IMR-90 (cell line): ENCODE results near the gene AHDC1.

Experiments used
- BHLHE40 ChIP-seq: fragments of 150-350 bp; IDR thresholded peaks from 2 replicates; pipeline ENCODE4 v1.6.1; 2016; ENCODE audit warnings: mild to moderate bottlenecking, low read depth, low read length
- CEBPB ChIP-seq: IDR thresholded peaks from 2 replicates; pipeline ENCODE4 v1.6.1; 2012; ENCODE audit warnings: low read depth, low read length, improper control_type of control experiment
- CHD1 ChIP-seq: IDR thresholded peaks from 2 replicates; pipeline ENCODE4 v1.6.1; 2012; ENCODE audit warnings: low read depth, low read length, improper control_type of control experiment
- MAFK ChIP-seq: IDR thresholded peaks from 2 replicates; pipeline ENCODE4 v1.6.1; 2012; ENCODE audit warnings: low read depth, low read length, improper control_type of control experiment
- MAZ ChIP-seq: IDR thresholded peaks from 2 replicates; pipeline ENCODE4 v1.6.1; 2012; ENCODE audit warnings: low read depth, mild to moderate bottlenecking, low read length, improper control_type of control experiment, moderate library complexity, borderline replicate concordance
- MXI1 ChIP-seq: IDR thresholded peaks from 2 replicates; pipeline ENCODE4 v1.6.1; 2012; ENCODE audit warnings: low read depth, mild to moderate bottlenecking, low read length, moderate library complexity, borderline replicate concordance
- NFE2L2 ChIP-seq: fragments of 150-350 bp; IDR thresholded peaks from 2 replicates; pipeline ENCODE4 v1.6.1; 2016; ENCODE audit warnings: low read depth, mild to moderate bottlenecking, low read length
- POLR2A ChIP-seq: IDR thresholded peaks from 2 replicates; pipeline ENCODE4 v1.6.1; 2012; ENCODE audit warnings: mild to moderate bottlenecking, low read depth, low read length
- RAD21 ChIP-seq: IDR thresholded peaks from 2 replicates; pipeline ENCODE4 v1.6.1; 2012; ENCODE audit warnings: low read length, improper control_type of control experiment
- RFX5 ChIP-seq: IDR thresholded peaks from 2 replicates; pipeline ENCODE4 v1.8.0; 2012; ENCODE audit warnings: low read depth, mild to moderate bottlenecking, low read length, moderate library complexity
- SMC3 ChIP-seq: fragments of 150-350 bp; IDR thresholded peaks from 2 replicates; pipeline ENCODE4 v1.6.1; 2016; ENCODE audit warnings: low read depth, mild to moderate bottlenecking, antibody characterized with exemption, low read length, moderate library complexity
- TF ChIP-seq, protein P1 (sequence below): conservative IDR thresholded peaks from 2 replicates; pipeline ENCODE4 v1.5.1; 2012; ENCODE audit warnings: mild to moderate bottlenecking, low read depth, low read length, improper control_type of control experiment

DNA sequence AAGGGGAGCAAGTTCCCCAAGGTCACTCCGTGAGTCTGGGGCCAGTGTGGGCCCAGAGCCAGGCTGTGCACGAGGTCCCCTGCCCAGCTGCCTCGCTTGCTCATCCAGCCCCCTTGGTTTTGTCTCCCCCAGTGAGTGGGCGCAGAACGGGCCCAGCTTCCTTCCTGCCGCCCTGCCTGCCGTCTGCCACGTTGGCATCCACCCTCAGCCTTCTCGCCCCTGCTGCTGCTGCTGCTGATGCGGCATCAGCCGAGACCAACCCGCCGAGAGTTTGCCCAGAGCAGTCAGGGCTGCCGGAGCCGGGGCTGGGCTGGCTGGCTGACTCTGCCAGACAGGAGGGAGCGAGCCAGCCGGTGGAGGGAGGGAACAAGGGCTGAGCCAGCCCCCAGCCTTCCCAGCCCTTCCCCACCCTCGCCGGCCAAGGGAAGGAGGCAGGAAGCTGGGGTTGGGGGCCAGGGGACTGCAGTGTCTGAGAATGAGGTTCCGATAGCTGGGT is 82.6 kb downstream of the AHDC1 start:
- TF ChIP-seq, protein P1, sequence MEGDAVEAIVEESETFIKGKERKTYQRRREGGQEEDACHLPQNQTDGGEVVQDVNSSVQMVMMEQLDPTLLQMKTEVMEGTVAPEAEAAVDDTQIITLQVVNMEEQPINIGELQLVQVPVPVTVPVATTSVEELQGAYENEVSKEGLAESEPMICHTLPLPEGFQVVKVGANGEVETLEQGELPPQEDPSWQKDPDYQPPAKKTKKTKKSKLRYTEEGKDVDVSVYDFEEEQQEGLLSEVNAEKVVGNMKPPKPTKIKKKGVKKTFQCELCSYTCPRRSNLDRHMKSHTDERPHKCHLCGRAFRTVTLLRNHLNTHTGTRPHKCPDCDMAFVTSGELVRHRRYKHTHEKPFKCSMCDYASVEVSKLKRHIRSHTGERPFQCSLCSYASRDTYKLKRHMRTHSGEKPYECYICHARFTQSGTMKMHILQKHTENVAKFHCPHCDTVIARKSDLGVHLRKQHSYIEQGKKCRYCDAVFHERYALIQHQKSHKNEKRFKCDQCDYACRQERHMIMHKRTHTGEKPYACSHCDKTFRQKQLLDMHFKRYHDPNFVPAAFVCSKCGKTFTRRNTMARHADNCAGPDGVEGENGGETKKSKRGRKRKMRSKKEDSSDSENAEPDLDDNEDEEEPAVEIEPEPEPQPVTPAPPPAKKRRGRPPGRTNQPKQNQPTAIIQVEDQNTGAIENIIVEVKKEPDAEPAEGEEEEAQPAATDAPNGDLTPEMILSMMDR, result no peak
- TF ChIP-seq MXI1, result no peak
- no peak for TF ChIP-seq POLR2A
- TF ChIP-seq MAFK, result no peak
- TF ChIP-seq BHLHE40, result no peak
- TF ChIP-seq RFX5, result no peak
- TF ChIP-seq NFE2L2, result no peak
- no peak for TF ChIP-seq MAZ
- no peak for TF ChIP-seq SMC3
- no peak for TF ChIP-seq CEBPB
- TF ChIP-seq CHD1, result no peak
- TF ChIP-seq RAD21, result no peak
